A204.1 (cell line): Measurements from ENCODE around the gene PLEKHG3.

Source experiments
- FAIRE-seq: peaks from 2 replicates; lab custom pipeline; 2012; peaks lifted over from hg19 to GRCh38; lab: Jason Lieb, UNC

The PLEKHG3 gene

DNA sequence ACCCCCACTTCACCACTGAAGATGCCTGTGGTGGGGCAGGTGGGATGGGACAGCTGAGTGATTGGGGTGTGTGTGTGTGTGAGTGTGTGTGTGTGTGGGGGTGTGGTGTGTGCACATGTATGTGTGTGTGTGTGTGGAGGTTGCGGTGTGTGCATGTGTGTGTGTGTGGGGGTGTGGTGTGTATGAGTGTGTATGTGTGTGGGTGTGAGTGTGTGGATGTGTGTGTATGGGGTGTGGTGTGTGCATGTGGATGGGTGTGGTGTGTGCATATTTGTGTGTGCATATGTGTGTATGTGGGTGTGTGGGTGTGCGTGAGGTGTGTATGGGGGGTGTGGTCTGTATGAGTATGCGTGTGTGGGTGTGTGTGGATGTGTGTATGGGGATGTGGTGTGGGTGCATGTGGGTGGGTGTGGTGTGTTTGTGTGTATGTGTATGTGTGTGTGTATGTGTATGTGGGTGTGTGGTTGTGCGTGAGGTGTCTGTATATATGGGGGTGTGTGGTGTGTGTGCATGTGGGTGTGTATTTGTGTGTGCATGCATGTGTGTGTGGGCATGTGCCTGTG, 61.6 kb downstream of the PLEKHG3 start:
- FAIRE-seq: no peak

DNA sequence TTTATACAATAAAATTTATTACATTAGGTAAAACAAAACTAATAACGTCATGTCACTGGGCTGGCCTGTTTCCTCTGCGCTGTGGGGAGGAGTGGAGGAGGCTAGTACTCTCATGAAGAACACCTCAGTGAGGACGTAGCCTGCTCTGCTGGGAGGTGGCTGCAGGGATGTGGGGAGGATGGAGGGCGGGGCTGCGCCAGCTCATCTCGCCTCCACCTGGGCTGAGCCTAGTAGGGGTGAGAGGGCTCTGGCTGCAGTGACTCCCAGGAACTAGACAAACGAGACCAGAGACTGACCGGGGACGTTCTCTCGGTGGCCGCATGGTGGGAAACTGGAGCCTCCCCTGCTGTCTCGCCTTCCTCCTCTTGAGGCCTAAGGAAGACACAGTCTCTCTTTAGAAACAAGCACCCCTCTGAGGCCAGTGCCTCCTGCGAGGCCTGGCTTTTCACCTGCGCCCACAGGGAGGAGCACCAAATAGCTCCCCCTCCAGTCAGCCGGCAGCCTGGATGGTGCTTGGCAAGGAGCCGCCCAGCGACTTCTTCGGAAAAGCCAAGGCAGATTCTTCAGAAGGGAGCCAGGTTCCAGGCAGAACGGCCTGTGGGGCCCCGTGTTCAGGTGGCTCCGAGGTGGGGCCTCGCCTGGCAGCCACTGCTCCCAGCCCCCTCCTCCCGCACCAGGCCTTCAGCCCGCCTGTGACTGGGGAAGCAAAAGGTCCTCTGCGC, 62.4 kb downstream of the PLEKHG3 start:
- FAIRE-seq: no peak

DNA sequence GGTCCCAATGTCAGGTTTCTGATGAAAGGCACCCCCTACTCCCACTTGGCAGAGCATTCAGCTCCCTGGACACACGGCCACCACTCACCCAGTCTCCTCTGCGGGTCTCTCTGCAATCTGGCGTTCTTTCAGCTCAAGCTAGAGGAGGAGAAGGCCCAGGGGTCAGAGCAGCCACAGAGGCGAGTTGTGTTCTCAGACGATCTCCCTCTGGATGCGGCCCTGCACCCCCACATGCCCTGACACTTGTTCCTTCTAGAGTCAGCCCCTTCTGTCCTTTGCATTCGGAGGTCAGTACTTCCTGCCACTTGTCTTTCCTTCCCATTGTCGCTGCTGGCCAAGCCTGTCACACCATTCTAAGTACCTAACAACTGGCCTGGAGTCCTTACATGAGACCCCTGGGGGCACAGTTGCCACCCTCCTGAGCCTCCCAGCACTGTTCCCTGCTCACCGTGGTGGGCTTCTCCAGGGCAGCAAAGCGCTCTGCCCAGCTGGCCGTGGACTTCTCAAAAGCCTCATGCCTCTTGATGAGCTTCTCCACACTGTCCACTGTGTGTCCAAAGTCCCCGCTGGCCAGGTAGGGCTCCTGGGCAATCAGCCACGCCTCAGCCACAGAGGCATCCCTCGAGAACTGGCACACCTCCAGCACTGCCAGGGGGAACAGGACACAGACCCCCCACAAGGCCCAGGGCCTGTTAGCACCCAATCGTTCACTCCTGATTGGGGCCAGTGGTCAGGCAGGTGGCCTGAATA, 63.2 kb downstream of the PLEKHG3 start:
- FAIRE-seq: no peak

DNA sequence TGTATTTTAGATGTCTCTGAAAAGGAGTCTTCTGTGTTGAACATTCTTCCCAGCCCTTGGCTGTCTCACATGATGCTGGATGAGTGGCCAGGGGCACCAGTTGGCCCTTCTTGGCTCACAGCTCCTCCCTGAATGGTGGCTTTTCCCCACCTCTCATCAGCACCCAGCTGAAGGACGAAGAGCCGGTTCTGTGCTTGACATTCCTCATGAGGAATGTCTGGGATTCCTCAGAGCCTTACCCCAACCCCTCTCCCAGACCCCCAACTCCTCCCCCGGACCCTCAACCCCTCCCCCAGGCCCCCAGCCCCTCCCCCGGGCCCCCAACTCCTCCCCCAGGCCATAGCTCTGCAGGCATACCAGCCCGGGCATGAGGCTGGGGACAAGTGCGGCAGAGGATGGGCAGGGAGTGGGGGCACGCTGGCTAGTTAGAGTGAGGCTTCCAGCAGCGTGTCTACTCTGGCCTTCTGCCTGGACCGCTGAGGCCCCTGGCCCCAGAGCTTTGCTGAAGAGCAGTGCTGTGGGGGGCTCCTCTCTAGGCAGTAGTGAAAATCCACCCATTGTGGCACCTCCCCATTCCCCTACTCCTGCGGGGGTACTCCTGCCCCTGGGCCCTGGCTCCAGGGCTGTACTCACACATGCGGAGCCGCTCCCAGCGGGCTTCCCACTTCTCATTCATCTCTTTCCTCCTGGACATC, 64.3 kb downstream of the PLEKHG3 start:
- FAIRE-seq: no peak

DNA sequence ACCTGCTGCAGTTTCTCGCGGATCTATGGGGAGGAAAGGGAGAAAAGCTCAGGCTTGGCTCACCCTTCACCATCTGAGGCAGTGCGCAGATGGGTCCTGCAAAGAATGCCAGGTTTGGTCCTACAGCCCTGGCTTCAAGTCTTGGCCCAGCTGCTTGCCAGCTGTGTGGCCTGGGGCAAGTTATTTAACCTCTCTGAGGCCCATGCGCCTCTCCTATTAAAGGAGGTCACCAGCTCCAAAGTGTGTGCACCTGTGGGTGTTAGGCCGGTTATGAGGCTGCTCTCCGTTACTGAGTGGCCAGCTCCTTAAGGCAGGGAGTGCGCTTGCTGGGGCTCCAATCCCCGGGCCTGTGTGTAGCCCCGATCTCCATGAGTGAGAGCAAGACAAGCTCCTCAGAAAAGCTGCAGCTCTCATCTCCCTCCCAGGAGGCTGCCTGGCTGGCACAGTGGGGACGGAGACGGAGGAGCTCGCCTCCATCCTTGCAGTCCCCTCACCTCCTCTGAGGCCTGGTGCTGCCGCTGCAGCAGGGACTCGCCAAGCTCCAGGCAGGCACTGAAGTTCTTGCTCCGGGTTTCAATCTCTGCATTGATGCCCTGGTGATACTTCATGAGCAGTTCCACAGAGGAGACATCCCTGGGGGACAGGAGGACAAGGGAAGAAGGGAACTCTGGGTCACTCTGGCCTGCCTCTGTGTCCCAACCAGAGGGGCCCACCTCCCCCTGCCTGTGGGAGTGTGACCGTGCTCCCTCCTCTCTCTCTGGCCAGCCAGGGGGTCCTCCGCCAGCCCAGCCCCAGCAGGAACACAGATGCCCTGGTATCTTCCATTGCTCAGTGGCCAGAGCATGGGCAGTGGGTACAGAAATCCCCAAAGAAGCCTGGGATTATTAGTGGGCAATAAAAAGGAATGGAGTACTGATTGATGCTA, 65.1 kb downstream of the PLEKHG3 start:
- no peak for FAIRE-seq

DNA sequence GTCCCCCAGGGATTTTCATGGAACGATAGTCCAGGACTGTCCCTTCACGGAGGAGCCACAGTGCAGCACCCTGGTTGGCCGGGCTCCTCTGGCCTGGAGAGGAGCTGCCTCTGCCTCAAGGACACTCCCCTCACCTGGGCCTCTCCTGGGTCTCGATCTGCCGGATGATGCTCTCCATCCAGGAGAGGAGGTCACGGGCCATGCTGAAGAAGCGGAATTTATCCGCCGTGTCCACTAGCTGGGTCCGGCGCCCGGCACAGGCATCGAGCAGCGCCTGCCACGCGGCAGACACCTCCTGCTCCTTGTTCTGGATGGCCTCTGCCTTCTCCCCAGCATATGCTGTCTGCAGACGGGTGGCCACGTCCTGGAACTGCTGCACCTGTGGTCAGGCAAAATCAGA, 66.5 kb downstream of the PLEKHG3 start:
- FAIRE-seq: no peak

DNA sequence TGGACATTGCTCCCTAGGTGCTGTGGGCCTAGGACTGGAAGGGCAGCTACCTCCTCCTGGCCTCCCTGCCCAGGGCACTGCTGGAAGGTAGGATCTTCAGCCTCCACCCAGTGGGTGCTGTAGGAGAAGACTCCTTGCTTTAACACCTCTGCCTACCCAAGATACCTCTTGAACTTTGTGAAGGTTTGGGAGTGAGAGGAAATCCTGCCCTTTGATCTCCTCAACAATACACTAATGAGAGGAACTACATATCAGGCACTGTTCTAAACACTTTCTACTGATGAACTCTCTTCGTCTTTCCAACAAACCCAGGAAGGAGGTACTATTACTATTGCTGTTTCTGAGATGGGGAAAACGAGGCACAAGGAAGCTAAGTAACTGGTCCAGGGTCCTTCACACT, 66.9 kb downstream of the PLEKHG3 start:
- no peak for FAIRE-seq

DNA sequence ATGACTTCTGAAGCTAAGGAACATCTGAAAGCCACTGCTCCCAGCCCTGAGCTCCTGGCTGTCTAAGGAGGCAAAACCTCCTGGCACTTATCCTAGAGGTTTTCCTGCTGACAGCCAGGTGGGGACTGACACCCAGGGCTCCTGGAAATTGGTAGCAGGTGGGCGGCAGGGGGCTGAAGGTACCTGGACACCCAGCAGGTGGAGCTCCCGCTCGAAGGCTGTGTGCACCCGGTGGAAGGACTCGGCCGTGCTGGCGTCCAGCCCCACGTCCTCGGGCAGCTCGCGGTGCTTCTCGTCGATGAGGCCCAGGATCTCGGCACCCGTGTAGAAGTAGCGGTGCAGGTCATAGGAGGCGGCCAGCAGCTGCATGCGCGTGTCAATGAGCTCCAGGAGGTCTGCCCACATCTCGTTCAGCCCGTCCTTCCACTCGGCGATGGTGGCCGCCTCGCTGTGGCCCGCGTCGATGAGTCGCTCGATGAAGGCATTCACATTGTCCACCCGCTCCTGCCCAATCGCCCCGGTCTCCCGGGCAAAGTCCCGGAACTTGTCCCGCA, 68.2 kb downstream of the PLEKHG3 start:
- FAIRE-seq: no peak

DNA sequence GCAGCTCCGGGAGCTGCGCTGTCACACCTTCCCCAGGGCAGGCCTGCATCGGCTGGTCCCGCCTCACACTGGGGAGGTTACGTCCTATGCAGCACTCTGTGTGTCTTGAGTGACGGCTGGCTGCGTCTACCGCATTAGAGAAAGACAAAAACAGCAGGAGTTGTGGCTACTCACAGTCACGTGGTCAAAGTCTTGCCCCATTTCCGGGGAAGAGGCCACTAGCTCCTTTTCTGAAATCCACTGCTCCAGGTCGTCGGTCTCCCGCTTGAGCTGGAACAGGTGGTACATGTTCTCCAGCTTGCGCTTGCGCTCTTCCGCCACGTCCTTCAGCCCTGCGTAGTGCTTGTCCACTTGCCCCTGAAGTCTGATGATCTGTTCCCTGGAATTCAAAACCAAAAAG, 68.8 kb downstream of the PLEKHG3 start:
- no peak for FAIRE-seq

DNA sequence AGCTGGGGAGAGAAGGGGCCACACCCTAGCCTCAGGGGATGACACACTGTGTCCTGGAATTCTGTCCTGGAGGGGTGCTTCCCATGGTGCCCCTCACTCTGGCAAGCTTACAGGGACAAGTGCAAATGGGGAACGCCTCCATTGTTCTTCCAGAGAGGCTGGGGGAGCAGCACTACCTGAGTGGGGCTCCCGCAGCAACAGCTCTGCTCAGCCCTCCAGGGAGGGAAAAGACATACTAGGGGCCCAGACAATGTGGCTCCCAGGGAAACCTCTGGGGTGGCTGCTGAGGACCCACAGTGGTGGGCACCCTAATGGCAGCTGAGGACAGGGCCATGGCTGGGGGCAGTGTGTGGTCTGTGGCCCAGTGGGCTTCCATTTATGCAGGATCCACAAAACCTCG, 69.4 kb downstream of the PLEKHG3 start:
- FAIRE-seq: no peak

DNA sequence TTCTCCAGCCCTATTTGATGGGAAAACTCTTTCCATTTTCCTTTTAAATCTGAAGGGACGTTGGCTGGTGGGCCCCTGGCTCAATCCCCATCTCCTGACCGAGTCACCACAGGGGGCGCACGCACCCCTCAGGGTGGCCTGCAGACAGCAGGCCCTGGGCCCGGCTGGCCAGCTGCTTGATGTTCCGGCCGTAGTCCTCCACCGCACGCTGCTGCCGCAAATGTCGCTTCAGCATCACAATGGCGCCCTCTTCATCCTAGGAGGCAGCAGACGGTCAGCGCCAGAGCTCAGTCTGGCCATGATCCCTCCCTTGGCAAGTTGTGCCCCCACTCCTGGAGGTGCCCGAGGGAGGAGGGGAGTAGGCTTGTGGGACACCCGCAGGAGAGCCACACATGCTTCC, 70.0 kb downstream of the PLEKHG3 start:
- no peak for FAIRE-seq

DNA sequence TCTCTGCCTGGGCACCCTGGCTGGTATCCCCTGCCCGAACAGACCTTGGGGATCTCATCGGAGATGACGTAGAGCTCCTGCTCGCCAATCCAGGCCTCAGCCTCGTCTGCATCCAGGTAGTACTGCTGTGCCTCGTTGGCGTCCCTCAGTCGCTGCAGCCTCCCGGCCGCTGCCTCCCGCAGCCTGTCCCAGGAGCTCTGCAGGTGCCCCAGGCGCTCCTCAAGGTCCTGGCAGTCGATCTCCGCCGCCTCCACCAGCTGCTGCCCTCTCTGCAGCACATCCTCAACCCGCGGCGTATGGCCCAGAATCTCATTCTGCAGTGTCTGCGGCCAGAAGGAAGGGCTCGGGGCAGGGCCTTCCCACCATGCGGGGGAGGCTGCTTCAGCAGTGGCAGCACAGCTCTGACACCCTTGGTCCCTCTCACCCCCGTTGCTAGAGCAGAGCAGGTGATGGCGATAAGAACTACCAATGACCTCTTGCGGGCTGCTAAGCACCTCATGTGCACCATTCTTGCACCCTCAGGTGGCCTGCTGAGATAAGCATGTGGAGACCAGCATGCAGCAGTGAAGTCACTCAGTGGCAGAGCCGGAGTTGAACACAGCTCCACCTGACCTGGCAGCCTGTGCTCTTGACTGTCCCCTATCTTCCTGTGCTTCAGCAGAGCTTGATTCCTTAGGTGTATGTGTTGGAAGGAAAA, 71.0 kb downstream of the PLEKHG3 start:
- no peak for FAIRE-seq

DNA sequence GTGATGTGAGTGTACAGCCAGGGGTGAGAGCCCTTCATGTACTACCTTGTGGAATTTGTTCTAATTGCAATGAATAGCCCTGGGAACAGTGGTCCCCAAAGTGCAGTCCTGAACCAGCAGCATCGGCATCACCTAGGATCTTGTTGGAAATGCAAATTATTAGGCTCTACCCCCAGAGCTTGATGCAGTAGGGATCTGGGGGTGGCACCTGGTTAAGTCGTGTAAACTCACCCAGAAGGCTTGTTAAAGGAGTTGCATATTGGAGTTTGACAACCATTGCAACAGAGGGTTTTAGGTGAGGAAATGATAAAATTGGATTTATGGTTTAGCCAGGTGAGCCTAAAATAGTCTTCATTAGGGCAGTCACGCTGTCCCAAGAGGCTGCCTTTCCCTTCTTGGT, 73.2 kb downstream of the PLEKHG3 start:
- FAIRE-seq: no peak

DNA sequence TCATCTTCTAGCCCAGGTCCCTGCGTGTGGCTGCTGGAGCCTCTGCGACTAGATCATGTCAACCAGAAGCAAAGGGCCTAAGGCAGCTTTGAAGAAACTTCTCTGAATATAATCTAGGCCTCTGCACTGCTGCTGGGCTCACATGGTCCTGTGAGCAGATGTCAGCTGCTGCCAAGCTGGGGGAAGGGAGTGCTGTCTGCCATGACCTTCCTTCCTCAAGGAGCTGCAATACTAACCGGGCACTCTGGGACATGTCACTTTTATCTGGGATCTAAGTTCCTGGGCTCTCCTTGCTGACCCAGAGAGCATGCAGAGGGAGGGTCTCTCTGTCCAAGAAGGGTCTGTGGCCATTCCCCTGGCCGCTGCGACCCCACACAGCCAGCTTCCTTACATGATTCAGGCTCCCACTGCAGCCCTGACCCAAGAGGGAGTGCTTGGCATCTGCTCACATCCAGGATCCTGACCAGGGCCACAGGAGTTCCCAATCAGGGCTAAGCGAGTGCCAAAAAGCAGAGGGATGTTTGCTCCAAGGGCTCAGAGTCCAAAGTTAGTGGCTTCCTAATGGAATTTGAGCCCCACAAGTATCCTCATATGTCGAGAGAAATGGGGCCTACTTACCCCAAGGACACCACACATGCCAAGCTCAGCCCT, 74.0 kb downstream of the PLEKHG3 start:
- FAIRE-seq: no peak

DNA sequence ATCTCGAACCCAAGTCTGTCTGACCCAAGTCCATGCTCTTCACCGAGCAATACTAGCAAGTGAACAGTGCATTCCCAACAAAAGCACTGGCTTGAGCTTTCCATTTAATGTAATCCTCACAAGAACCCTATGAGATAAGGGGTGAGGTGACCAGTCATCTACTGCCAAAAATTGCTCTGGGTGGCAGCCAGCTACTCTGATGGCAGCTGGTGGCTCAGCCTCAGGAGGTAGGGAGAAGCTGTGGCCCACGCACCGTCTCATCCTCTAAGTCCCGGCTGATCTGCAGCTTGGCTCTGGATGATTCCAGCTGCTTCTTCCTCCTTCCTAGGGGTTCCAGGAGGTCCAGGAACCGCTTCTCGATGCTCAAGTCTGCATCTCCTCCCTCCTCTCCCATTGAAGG, 75.2 kb downstream of the PLEKHG3 start:
- no peak for FAIRE-seq

DNA sequence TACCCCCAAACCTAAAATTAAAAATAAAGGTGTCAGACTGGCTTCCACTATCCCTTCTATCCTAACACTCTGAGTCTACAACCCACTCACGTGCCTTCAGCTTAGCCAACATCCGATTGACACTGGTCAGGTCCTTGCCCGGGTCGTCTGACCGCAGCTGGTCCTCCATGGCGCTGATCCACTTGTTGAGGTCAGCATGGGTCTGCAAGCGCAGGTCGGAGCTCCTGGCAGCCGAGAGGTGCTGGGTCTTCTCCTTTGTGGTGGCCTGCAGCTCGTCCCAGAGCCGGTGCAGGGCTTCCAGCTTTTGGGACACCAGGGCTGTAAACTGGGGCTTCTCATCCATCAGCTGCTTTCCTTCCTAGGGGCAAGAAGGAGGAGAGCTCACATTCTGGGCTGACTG, 78.0 kb downstream of the PLEKHG3 start:
- no peak for FAIRE-seq

DNA sequence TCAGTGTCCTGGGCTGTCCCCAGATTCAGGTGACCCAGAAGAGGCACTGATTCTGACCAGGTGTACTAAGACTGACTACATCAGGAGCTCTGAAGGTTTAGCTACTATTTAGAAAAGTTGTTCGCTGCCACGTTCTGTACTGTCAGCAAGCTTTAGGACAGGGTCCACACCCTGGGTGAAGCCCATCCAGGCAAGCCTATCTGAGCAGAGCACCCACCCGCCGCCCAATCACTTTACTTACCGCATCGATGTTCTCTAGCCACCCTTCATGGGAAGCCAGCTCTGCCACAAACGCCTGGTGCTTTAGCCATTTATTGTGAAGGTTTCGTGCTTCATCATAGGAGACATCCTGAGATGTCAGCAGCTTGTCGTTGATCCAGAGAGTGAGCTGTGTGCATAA, 79.8 kb downstream of the PLEKHG3 start:
- no peak for FAIRE-seq

DNA sequence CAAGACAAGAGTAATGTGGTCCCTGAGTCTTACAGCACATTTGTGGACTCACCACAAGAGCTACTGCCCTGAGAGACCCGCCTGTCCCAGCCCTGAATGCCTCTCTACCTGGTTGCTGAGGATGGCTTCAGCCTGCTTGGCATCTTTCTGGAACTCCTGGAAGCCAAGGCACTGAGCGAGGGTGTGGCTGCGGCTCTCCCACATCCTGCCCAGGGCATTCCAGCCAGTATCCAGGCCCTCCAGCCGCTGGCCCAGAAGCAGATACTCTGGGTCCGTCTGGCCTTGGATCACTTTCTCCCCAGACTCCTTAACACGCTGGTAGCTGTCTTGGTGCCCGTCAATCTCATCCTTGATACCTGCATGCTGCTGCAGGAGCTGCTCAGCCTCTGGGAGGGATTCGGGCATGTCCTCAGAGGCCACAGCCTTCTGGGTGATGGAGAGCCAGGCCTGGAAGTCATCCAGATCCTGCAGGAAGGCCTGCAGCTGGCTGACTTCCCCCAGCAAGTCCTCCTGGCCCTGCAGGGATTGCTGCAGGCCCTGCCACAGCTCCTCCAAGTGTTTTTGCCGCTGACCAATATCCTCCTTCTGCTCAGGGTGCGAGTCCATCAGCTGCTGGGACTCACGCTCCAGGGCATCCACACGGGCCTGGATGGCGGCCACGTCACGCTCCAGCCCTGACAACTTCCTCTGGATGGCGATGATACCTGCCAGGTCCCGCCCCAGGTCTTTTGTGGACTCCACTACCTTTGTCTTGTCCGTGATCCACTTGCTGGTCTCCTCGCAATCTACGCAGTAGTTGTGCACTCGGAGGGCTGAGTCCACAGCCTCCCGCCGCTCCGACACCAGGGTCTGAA, 82.3 kb downstream of the PLEKHG3 start:
- no peak for FAIRE-seq

DNA sequence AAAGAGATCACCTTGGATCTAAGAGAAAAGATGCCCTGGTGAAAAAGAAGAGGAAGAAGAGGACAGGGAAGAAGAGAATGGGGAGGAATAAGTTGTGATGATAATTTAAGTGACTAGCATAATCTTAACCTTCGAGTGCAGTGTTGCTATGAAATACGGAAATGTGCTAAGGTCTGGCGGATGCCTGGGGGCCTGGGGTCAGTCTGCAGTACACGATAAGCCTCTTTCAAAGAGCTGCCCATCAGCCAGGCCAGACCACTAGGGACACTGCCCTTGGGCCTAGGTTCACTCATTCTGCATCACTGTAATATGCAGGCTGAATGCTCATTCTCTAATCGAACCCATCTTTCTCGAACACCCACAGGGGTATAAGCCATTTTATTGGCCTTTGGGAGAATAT, 83.4 kb downstream of the PLEKHG3 start:
- no peak for FAIRE-seq

DNA sequence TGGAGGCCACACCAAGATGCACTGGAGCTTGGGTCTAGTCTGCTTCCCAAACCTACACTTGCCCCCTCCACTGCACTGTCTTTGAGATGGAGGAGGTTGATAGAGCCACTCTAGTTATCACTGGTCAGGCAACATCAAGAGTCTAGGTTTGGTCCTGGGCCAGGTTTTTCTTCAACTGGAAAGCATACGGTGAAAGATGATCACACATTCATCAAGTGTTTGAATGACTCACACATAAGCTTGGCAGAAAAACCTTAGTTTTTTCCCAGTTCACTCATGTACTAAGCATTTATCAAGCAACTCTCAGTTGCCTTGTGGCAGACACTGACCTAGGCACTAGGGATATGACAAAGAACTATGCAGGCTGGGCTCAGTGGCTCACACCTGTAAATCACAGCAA, 84.5 kb downstream of the PLEKHG3 start:
- no peak for FAIRE-seq
